GM13977 (cell line): ENCODE results near the gene CSNK2A2.

Source experiments
- DNase-seq: peaks from one replicate; pipeline ENCODE4 v3.0.0; 2012; ENCODE audit warnings: low spot score
- CTCF ChIP-seq: IDR thresholded peaks from 2 replicates; pipeline ENCODE4 v1.5.1; 2012; ENCODE audit warnings: mild to moderate bottlenecking, control low read depth; ENCODE audit not compliant: insufficient read depth; ENCODE audit errors: extremely low read depth, missing control alignments
- in situ Hi-C: fragments of 300-500 bp; cut with MboI; formaldehyde crosslinking; loops from one replicate; pipeline ENCODE4 v1.12.0; 2022; ENCODE audit warnings: low sequenced_read_pairs, low pct_unique_long_range_greater_than_20kb, mixed read lengths, inconsistent platforms; ENCODE audit not compliant: unreplicated experiment

CSNK2A2 gene

DNA sequence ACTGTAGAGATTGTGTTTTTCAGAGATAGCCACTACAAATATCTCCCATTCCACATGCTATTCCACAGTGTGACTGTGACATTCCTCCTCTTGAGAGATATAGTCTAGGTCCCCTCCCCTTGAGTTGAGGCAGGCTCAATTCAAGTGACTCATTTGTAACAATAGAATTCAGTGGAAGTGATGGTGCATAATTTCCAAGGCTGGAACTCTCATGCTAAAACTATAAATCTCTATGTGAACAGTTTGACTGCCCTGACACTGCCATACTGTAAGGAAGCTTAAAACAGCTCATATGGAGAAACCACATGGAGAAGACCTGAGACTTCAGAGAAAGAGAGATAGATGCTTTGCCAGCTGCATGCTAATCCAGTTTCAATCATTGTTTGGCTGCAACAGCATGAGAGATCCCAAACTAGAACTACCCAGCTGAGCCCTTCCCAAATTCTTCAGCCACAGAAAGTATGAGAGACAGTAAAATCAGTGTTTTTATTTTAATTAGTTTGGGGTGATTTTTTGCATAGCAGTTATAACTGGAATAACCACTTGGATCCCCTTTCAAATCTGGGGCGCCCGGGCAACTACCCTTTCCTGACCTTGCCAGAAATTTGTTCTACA is 19.5 kb upstream of the CSNK2A2 start:
- in situ Hi-C loops = no loop called here
- no peak for TF ChIP-seq CTCF

DNA sequence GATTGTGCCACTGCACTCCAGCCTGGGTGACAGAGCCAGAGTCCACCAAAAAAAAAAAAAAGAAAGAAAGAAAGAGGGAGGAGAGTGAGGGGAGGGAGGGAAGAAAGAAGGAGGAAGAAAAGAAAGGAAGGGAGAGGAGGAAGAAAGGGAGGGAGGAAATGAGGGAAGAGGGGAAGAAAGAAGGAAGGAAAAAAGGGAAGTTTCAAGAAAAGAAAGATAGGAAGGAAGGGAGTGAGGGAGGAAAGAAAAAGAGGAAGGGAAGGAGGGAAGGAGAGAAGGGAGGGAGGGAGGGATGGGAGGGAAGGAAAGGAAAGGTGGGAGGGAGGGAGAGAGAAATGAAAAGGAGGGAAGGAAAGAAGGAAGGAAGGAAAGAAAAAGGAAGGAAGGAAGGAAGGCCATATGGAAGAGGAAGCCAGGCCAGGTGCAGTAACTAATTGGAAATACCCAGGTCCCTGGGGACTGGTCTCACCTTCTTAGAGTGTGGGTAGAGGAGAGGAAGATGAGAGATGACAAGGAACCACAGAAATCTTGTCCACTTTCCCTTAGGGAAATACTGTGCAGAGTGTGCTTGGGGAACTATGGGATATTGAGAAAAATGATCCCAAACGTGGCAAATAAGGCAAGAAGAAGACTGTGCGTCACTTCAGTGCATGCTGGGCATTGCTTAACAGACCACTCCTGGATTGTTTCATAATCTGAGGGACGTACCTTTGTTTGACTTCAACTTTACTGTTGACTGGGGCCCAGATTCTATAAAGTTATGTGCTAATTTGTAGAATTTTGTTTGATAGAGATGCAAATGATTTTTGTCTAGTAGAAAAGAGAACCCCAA is 15.1 kb upstream of the CSNK2A2 start:
- in situ Hi-C loops = no loop called here

More for the DNA sequence above, 19.5 kb upstream of the CSNK2A2 start:
- DNase-seq = no peak

DNA sequence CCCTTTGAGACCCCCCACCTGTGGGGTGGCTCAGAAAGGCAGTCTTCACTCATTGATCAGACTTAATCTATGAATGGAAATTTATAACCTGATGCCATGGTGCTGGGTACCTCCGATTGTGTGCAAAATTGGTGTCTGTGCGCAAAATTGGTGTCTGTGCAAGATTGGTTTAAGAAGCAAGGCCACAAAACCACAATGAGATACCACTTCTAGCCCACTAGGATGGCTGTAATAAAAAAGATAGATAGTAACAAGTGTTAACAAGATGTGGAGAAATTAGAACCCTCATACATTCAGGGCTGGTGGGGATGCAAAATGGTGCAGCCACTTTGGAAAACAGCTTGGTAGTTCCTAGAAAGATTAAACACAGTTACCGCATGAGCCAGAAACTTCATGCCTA is 13.9 kb upstream of the CSNK2A2 start:
- in situ Hi-C loops = no loop called here
- TF ChIP-seq CTCF = no peak
- DNase-seq = no peak

More for the DNA sequence above, 15.1 kb upstream of the CSNK2A2 start:
- DNase-seq = no peak
- TF ChIP-seq CTCF = no peak

DNA sequence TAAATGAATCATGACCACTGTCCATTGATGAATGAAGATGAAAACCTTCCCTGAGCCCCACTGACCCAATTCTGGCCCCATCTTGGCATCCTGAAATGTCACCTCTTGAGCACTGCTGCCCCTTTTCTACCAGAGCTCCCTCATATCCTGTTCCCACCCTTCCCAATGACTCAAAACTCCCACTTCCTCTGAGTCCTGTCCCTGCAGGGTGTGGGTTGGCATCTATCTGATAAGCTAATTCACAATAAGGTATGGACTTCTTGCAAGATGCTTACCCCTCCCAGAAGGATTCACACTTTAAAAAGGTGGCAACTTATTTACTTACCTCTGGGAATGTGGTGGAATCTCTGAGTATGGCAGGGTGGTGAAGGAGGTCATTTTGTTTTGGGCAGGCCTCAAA is 13.3 kb upstream of the CSNK2A2 start:
- DNase-seq = no peak
- in situ Hi-C loops = no loop called here
- no peak for TF ChIP-seq CTCF

GRCh38 chr16:58205276-58206036 is 7.5 kb upstream of the CSNK2A2 start:
- no peak for DNase-seq
- in situ Hi-C loops = no loop called here
- no peak for TF ChIP-seq CTCF

DNA sequence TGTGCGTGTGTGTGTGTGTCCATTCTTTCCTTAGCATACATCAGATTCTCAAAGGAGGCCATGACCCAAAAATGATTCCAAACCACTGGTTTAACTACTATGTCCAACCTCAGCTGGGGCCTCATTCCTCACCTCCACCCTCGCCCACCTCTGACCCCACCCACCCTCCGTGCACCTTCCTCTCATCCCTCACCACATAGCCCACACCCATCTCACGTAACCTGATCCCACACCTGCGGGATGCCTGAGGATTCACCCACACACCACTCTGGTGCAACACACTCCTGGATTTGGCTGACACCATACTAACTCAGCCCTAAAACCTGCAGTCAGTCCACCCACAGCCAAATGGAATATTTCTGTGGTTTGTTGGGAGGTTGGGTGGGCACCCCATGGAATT is 3.3 kb upstream of the CSNK2A2 start:
- in situ Hi-C loops = no loop called here
- DNase-seq = no peak
- no peak for TF ChIP-seq CTCF
